SU-DHL-6 (cell line): ENCODE measurements around the gene WDR47.
"Not testable (repeated sequence)": the region's sequence is repeated elsewhere in the genome, so short reads cannot be mapped to it uniquely, and the experiment has no call there.

Source experiments
- H2AFZ ChIP-seq: fragments of 200-600 bp; sonication (generic); 2 replicates; pipeline ENCODE4 v1.6.1; 2014; ENCODE audit warnings: low read depth, mild to moderate bottlenecking, moderate library complexity, mixed read lengths, antibody characterized with exemption, low read length; ENCODE audit not compliant: severe bottlenecking
- H3F3A ChIP-seq: fragments of 200-600 bp; shearing (Covaris generic); 2 replicates; pipeline ENCODE4 v1.6.0; 2016; ENCODE audit warnings: antibody characterized with exemption, mild to moderate bottlenecking; ENCODE audit not compliant: insufficient read depth
- H3K27ac ChIP-seq: fragments of 200-600 bp; sonication (generic); 2 replicates; pipeline ENCODE4 v1.5.1; 2016; ENCODE audit warnings: low read depth, mild to moderate bottlenecking, low read length, moderate library complexity, mixed read lengths
- H3K27me3 ChIP-seq: fragments of 200-600 bp; sonication (generic), shearing (Covaris generic); 2 replicates; pipeline ENCODE4 v1.6.0; 2014; ENCODE audit warnings: mild to moderate bottlenecking, low read length
- H3K36me3 ChIP-seq: fragments of 200-600 bp; sonication (generic); 2 replicates; pipeline ENCODE4 v1.6.1; 2014; ENCODE audit warnings: mild to moderate bottlenecking, low read length, mixed read lengths
- H3K4me2 ChIP-seq: fragments of 300-600, 200-600 bp; shearing (Covaris generic), sonication (generic); 2 replicates; pipeline ENCODE4 v1.6.0; 2014; ENCODE audit warnings: low read length, low read depth, mild to moderate bottlenecking; ENCODE audit not compliant: poor library complexity, severe bottlenecking
- H3K4me3 ChIP-seq: fragments of 200-600 bp; sonication (generic); 2 replicates; pipeline ENCODE4 v1.5.1; 2014; ENCODE audit warnings: antibody characterized with exemption, low read length, mild to moderate bottlenecking, mixed read lengths; ENCODE audit not compliant: insufficient read depth, poor library complexity, severe bottlenecking
- H3K79me2 ChIP-seq: fragments of 200-600 bp; sonication (generic); 2 replicates; pipeline ENCODE4 v1.6.1; 2014; ENCODE audit warnings: mild to moderate bottlenecking, low read length, moderate library complexity; ENCODE audit not compliant: insufficient read depth
- H3K9ac ChIP-seq: fragments of 200-600 bp; sonication (generic); 2 replicates; pipeline ENCODE4 v1.7.0; 2014; ENCODE audit warnings: mild to moderate bottlenecking, low read length
- H3K9me2 ChIP-seq: fragments of 200-600 bp; sonication (generic); replicated peaks from 2 replicates; pipeline ENCODE4 v1.6.1; 2014; ENCODE audit warnings: low read length; ENCODE audit not compliant: insufficient read depth
- H3K9me3 ChIP-seq: fragments of 200-600 bp; sonication (generic); 2 replicates; pipeline ENCODE4 v1.6.1; 2014; ENCODE audit warnings: low read length, mixed read lengths; ENCODE audit not compliant: insufficient read depth
- H4K20me1 ChIP-seq: fragments of 200-600 bp; sonication (generic); 2 replicates; pipeline ENCODE4 v1.6.1; 2014; ENCODE audit warnings: low read depth, mild to moderate bottlenecking, antibody characterized with exemption, low read length, moderate library complexity, mixed read lengths
- EZH2phosphoT487 ChIP-seq: fragments of 200-600 bp; sonication (generic), shearing (Covaris generic); conservative IDR thresholded peaks from 2 replicates; pipeline ENCODE4 v1.6.1; 2018; ENCODE audit warnings: mild to moderate bottlenecking, antibody characterized with exemption, low read length, moderate library complexity, mixed read lengths
- TF ChIP-seq, protein P1 (sequence below): fragments of 200-600 bp; sonication (generic); IDR thresholded peaks from one replicate; pipeline ENCODE4 v1.5.1; 2017; ENCODE audit warnings: antibody characterized with exemption, mild to moderate bottlenecking, low read length, moderate library complexity; ENCODE audit not compliant: insufficient read depth, poor library complexity, severe bottlenecking

WDR47 gene

DNA sequence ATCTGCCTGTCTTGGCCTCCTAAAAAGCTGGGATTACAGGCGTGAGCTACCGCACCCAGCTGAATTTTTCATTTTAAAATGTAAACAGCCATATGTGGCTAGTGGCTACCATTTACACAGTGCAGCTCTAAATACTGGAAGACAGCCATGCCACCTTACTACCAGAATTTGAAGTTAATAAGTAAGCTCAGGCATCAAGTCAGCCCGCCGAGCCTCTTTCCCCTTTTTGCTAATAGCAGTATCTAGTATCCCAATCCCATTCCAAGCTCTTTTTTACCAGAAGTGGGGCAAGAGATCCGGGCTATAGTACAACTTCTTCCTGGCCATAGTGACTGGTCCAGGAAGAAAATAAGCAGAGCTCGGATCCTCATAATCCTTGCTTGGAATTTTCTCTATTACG is 18.8 kb upstream of the WDR47 start:
- H3K9me3 ChIP-seq, result no peaks in the 10 kb centered on the region
- no peak overlapping the region for H3K4me2 ChIP-seq
- no peak overlapping the region for H3K9ac ChIP-seq
- TF ChIP-seq EZH2phosphoT487, result no peak
- TF ChIP-seq, protein P1, sequence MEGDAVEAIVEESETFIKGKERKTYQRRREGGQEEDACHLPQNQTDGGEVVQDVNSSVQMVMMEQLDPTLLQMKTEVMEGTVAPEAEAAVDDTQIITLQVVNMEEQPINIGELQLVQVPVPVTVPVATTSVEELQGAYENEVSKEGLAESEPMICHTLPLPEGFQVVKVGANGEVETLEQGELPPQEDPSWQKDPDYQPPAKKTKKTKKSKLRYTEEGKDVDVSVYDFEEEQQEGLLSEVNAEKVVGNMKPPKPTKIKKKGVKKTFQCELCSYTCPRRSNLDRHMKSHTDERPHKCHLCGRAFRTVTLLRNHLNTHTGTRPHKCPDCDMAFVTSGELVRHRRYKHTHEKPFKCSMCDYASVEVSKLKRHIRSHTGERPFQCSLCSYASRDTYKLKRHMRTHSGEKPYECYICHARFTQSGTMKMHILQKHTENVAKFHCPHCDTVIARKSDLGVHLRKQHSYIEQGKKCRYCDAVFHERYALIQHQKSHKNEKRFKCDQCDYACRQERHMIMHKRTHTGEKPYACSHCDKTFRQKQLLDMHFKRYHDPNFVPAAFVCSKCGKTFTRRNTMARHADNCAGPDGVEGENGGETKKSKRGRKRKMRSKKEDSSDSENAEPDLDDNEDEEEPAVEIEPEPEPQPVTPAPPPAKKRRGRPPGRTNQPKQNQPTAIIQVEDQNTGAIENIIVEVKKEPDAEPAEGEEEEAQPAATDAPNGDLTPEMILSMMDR, result no peak
- no peak overlapping the region for H3K4me3 ChIP-seq
- H3K27me3 ChIP-seq, result no peaks in the 10 kb centered on the region
- no peaks in the 10 kb centered on the region for H3K9me2 ChIP-seq
- no peak overlapping the region for H2AFZ ChIP-seq
- H3K36me3 ChIP-seq, result peaks cover 11% of the 10 kb centered on the region; the same call in 1 of the 2 replicates
- H3K79me2 ChIP-seq, result no peaks in the 10 kb centered on the region
- H4K20me1 ChIP-seq, result no peaks in the 10 kb centered on the region
- H3K27ac ChIP-seq, result no peak overlapping the region
- peaks cover 6% of the 10 kb centered on the region; the same call in 1 of the 2 replicates for H3F3A ChIP-seq

DNA sequence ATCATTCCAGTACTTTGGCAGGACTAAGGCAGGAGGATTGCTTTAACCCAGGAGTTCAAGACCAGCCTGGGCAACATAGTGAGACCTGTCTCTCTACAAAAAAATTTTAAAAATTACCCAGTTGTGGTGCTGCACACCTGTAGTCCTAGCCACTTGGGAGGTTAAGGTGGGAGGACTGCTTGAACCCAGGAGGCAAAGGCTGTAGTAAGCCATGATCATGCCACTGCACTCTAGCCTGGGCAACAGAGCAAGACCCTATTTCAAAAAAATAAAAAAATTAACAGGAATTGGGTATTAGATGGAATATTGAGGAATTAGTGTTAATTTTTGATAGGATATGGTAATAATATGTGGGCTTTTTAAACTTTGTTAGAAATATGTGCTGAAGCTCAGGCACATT is 17.1 kb upstream of the WDR47 start:
- Histone ChIP-seq H3K27me3 (no peaks in the 10 kb centered on the region), H3K4me2 (no peak overlapping the region), H2AFZ (no peak overlapping the region), H3K36me3 (peaks cover 1% of the 10 kb centered on the region; the same call in 1 of the 2 replicates), H3F3A (no peaks in the 10 kb centered on the region), H3K4me3 (no peak overlapping the region), H4K20me1 (no peaks in the 10 kb centered on the region), H3K9me3 (no peaks in the 10 kb centered on the region), H3K9me2 (no peaks in the 10 kb centered on the region), H3K9ac (no peak overlapping the region), H3K27ac (no peak overlapping the region), H3K79me2 (no peaks in the 10 kb centered on the region)
- TF ChIP-seq, protein P1, result no peak
- TF ChIP-seq EZH2phosphoT487, result no peak

DNA sequence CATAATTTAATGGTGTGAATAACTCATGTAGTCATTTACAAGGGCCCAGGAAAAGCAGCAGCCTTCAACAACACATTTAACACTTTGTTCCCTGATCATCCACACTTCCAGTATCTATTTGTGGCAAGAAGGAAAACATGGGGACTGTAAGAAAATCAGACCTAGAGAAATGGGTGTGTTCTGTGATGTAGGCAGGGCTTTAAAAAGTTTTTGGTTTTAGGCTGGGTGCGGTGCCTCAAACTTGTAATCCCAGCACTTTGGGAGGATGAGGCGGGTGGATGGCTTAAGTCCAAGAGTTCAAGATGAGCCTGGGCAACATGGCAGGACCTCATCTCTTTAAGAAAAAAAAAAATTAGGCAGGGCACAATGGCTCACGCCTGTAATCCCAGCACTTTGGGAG is 14.2 kb upstream of the WDR47 start:
- H3K4me3 ChIP-seq, result no peak overlapping the region
- H3K36me3 ChIP-seq, result no peaks in the 10 kb centered on the region
- H3K4me2 ChIP-seq, result no peak overlapping the region
- no peaks in the 10 kb centered on the region for H4K20me1 ChIP-seq
- H3K9me3 ChIP-seq, result no peaks in the 10 kb centered on the region
- TF ChIP-seq, protein P1, result no peak
- no peak for TF ChIP-seq EZH2phosphoT487
- no peaks in the 10 kb centered on the region for H3K27me3 ChIP-seq
- no peak overlapping the region for H2AFZ ChIP-seq
- no peaks in the 10 kb centered on the region for H3K9me2 ChIP-seq
- H3F3A ChIP-seq, result no peaks in the 10 kb centered on the region
- no peaks in the 10 kb centered on the region for H3K79me2 ChIP-seq
- H3K9ac ChIP-seq, result no peak overlapping the region
- H3K27ac ChIP-seq, result no peak overlapping the region

DNA sequence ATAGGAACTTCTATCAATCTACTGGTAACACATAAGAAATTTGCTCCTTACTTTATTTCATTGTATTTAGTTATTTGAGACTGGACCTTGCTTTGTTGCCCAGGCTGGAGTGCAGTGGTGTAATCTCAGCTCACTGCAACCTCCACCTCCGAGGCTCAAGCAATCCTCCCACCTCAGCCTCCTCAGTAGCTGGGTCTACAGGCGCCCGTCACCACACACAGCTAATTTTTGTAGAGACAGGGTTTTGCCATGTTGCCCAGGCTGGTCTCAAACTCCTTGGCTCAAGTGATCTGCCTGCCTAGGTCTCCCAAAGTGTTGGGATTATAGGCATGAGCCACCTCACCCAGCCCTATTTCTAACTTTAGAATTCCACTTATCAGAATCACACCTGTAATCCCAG is 10.2 kb upstream of the WDR47 start:
- not testable (repeated sequence) for H3K27ac ChIP-seq, H3K27me3 ChIP-seq, H3K9me2 ChIP-seq, H3F3A ChIP-seq, H3K36me3 ChIP-seq, H2AFZ ChIP-seq, H3K4me2 ChIP-seq, H4K20me1 ChIP-seq, H3K9ac ChIP-seq, H3K79me2 ChIP-seq, H3K9me3 ChIP-seq, H3K4me3 ChIP-seq
